GM21447 (cell line): ENCODE results near the gene MAP3K21.

ENCODE experiments used
- ATAC-seq: cut with Tn5 transposase; IDR thresholded peaks from one replicate; pipeline ENCODE4 v1.9.1; 2021; ENCODE audit not compliant: unreplicated experiment

The MAP3K21 gene

DNA sequence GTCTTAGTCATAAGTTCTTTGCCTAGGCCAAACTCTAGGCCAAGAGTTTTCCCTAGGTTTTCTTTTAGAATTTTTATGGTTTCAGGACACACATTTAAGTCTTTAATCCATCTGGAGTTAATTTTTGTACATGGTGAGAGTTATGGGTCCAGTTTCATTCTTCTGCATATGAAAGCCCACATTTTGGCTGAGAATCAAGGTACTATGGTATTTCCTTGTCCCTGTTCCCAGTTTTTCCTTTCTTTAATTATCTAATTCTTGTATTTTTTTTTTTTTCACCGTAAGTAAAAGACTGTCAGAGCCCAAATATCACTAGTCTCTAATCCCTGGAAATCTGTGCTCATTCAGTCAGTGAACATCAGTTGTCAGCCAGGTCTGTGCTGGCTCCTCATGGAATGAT lies 105.4 kb downstream of the MAP3K21 start:
- no peak for ATAC-seq

DNA sequence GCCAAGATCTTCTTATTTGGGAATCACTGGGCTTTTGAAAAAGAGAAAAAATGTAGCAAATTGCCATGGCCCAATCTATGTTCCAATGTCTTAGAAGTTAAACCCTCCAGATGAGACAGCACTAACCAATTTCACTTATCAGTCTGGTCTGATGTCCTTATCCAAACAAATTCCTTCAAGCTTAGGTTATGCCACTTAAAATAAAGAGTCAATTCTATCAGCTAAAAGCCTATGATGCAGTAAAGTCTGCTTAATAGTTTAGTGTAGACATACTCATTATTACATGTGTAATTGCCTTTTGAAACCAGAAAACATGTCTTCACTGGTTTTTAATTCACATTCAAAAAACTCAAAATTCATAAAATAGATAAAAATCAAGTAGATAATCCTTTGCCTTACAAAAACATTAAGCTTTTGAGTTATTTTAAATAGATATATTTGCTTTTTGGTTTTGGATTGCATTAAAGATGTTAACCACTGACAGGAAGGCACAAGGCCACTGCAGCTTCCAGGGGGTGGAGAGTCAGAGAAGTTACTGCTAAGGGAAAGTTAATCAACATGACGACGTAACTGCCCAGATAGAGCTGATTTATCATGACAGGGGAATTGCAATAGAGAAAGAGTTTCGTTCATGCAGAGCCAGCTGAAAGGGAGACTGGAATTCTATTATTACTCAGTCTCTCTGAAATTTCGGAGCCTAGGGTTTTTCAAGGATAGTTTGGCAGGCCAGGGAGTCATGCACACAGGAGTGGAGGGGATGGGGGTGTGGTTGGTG lies 106.1 kb downstream of the MAP3K21 start:
- ATAC-seq: no peak
